ENCODE data around the gene AMY2A. TPM values are rescaled to one million over a fixed set of nuclear protein-coding genes. Genes with fewer than 3 reads are reported as not detected.
"Not testable (repeated sequence)": the region's sequence is repeated elsewhere in the genome, so short reads cannot be mapped to it uniquely, and the experiment has no call there.

The AMY2A gene
- total and polyA plus RNA-seq, 9 of the 15 experiments (the other 6 are each of a cell fraction or from before 2014, with no cell fraction given) = 0.33 TPM; not detected in 8

- TF ChIP-seq RERE (CRISPR knock-in tag; IDR thresholded peaks at IDR 0.05; ENCODE audit: borderline replicate concordance) = no peak
- TF ChIP-seq FOXM1 (IDR thresholded peaks at IDR 0.05; ENCODE audit: low read depth) = no peak
- no peak for TF ChIP-seq FOXM1 (CRISPR knock-in tag; IDR thresholded peaks at IDR 0.05; ENCODE audit: low read depth)
- no peak for TF ChIP-seq GABPB1 (CRISPR knock-in tag; IDR thresholded peaks at IDR 0.05)
- TF ChIP-seq GATA2 (CRISPR knock-in tag; IDR thresholded peaks at IDR 0.05) = no peak
- no peak for TF ChIP-seq SIN3B (IDR thresholded peaks at IDR 0.05; ENCODE audit: low read depth)
These were observed 47.7 kb upstream of the AMY2A start (continued) for GRCh38 chr1:103569493-103569892.

GRCh38 chr1:103571289-103571688 lies 45.9 kb upstream of the AMY2A start, which contains the start of gene AMY2B:
Gene AMY2B (plus strand): TSS chr1:103571589. CDS start chr1:103571603, 14 bp downstream.
- BruUV-seq (replicated peaks); POLR2A ChIA-PET; H3K9me1 ChIP-seq (ENCODE audit: control insufficient read depth, insufficient read depth, low read length); H3K36me3 ChIP-seq (ENCODE audit: control insufficient read depth, insufficient read depth, low read length); H3K79me2 ChIP-seq (ENCODE audit: control insufficient read depth, insufficient read depth, low read length); in situ Hi-C loops (cut with MboI); intact Hi-C loops (cut with micrococcal nuclease); H3K9me3 ChIP-seq (replicated peaks; ENCODE audit: control insufficient read depth, insufficient read depth, low read depth, low read length); H3K9ac ChIP-seq (ENCODE audit: insufficient read depth in 1 of 2, low read depth in 2 of 2, low read length in 2 of 2); H3K4me2 ChIP-seq (ENCODE audit: insufficient read depth, low read length); H4K20me1 ChIP-seq (replicated peaks; ENCODE audit: control insufficient read depth, insufficient read depth, low read length); H3K4me1 ChIP-seq (replicated peaks in 1 of 2; ENCODE audit: control insufficient read depth in 2 of 2, insufficient read depth in 2 of 2, low read length in 2 of 2); H3K27me3 ChIP-seq (ENCODE audit: control insufficient read depth in 2 of 2, insufficient read depth in 2 of 2, low read length in 2 of 2); H3K27ac ChIP-seq (ENCODE audit: extremely low read depth, low read depth, low read length); H3K4me3 ChIP-seq; DNase-seq (ENCODE audit: extremely low read depth in 1 of 4, low spot score in 3 of 4); FAIRE-seq; H2AFZ ChIP-seq (ENCODE audit: low read depth, low read length); ATAC-seq; CTCF ChIA-PET (ENCODE audit: low intra/inter-chr PET ratio): not testable (repeated sequence)
- WGBS (ENCODE audit: insufficient coverage, low coverage, missing lambda C conversion rate) = 0% methylated on average over 1 of the region's 2 CpGs

All from K562 (cell line).